ENCODE data around the gene GPX5. TPM values are rescaled to one million over a fixed set of nuclear protein-coding genes. Genes with fewer than 3 reads are reported as not detected.

The GPX5 gene
- total RNA-seq, 1 experiment from 2014 or later, result not detected

- H3K4me1 ChIP-seq (ENCODE audit: insufficient read depth, low read length, poor library complexity, severe bottlenecking), result no peaks in the 10 kb centered on the region
Measured at GRCh38 chr6:28568515-28569108, 42.9 kb downstream of the GPX5 start.

GRCh38 chr6:28569748-28570147 lies 44.1 kb downstream of the GPX5 start:
- no peak for DNase-seq (ENCODE audit: low spot score)
- H3K27ac ChIP-seq (ENCODE audit: low read depth, low read length, poor library complexity, severe bottlenecking), result no peak overlapping the region
- no peaks in the 10 kb centered on the region for H3K36me3 ChIP-seq (ENCODE audit: insufficient read depth, low read length, poor library complexity, severe bottlenecking)
- H3K4me1 ChIP-seq (ENCODE audit: insufficient read depth, low read length, poor library complexity, severe bottlenecking), result no peaks in the 10 kb centered on the region
- no TSS peak for BruUV-seq (replicated peaks)
- ChIA-PET POLR2A (ENCODE audit: low non-redundant PET) (no interaction called here), CTCF (no interaction called here)
- H3K4me3 ChIP-seq (ENCODE audit: low read depth, low read length, poor library complexity, severe bottlenecking), result no peak overlapping the region
- TF ChIP-seq EZH2 (IDR thresholded peaks at IDR 0.05; ENCODE audit: borderline replicate concordance, low read depth, low read length, poor library complexity, severe bottlenecking), result no peak
- H3K27me3 ChIP-seq (replicated peaks; ENCODE audit: insufficient read depth, low read depth, low read length, poor library complexity), result no peaks in the 10 kb centered on the region
- no peaks in the 10 kb centered on the region for H3K9me3 ChIP-seq (ENCODE audit: low read depth, low read length, poor library complexity, severe bottlenecking)
- intact Hi-C loops (cut with micrococcal nuclease; ENCODE audit: unreplicated experiment), result no loop called here

More at GRCh38 chr6:28568515-28569108, 42.9 kb downstream of the GPX5 start:
- H3K27me3 ChIP-seq (replicated peaks; ENCODE audit: insufficient read depth, low read depth, low read length, poor library complexity), result no peaks in the 10 kb centered on the region
- no TSS peak for BruUV-seq (replicated peaks)
- intact Hi-C loops (cut with micrococcal nuclease; ENCODE audit: unreplicated experiment), result no loop called here
- DNase-seq (ENCODE audit: low spot score), result no peak
- TF ChIP-seq CTCF (conservative IDR thresholded peaks at IDR 0.05; ENCODE audit: low read depth, low read length) (no peak), EZH2 (IDR thresholded peaks at IDR 0.05; ENCODE audit: borderline replicate concordance, low read depth, low read length, poor library complexity, severe bottlenecking) (no peak)
- H3K9me3 ChIP-seq (ENCODE audit: low read depth, low read length, poor library complexity, severe bottlenecking), result no peaks in the 10 kb centered on the region
- ChIA-PET CTCF (no interaction called here), POLR2A (ENCODE audit: low non-redundant PET) (no interaction called here)
- no peaks in the 10 kb centered on the region for H3K36me3 ChIP-seq (ENCODE audit: insufficient read depth, low read length, poor library complexity, severe bottlenecking)
- no peak overlapping the region for H3K27ac ChIP-seq (ENCODE audit: low read depth, low read length, poor library complexity, severe bottlenecking)
- H3K4me3 ChIP-seq (ENCODE audit: low read depth, low read length, poor library complexity, severe bottlenecking), result no peak overlapping the region

GRCh38 chr6:28580475-28580874 lies 54.8 kb downstream of the GPX5 start:
- POLR2A ChIA-PET (ENCODE audit: low non-redundant PET), result no interaction called here

More at GRCh38 chr6:28580475-28580874, 54.8 kb downstream of the GPX5 start:
- H3K4me1 ChIP-seq (ENCODE audit: insufficient read depth, low read length, poor library complexity, severe bottlenecking), result peaks cover 2% of the 10 kb centered on the region
- H3K27ac ChIP-seq (ENCODE audit: low read depth, low read length, poor library complexity, severe bottlenecking), result no peak overlapping the region
- CTCF ChIA-PET, result interaction anchor here (0.5 kb wide), 1 partner anchor 28 kb away, joined by 3 read pairs; no protein-coding TSS in a partner anchor
- no peak overlapping the region for H3K4me3 ChIP-seq (ENCODE audit: low read depth, low read length, poor library complexity, severe bottlenecking)
- DNase-seq (ENCODE audit: low spot score), result peak; percentile 34
- no peaks in the 10 kb centered on the region for H3K27me3 ChIP-seq (replicated peaks; ENCODE audit: insufficient read depth, low read depth, low read length, poor library complexity)
- intact Hi-C loops (cut with micrococcal nuclease; ENCODE audit: unreplicated experiment), result loop anchor here (10.0 kb wide), 1 partner anchor 446 kb away; no protein-coding TSS in a partner anchor
- TF ChIP-seq CTCF (conservative IDR thresholded peaks at IDR 0.05; ENCODE audit: low read depth, low read length), result peak; percentile 32; the same call in 1 of the 2 replicates
- TF ChIP-seq EZH2 (IDR thresholded peaks at IDR 0.05; ENCODE audit: borderline replicate concordance, low read depth, low read length, poor library complexity, severe bottlenecking), result no peak
- no peaks in the 10 kb centered on the region for H3K9me3 ChIP-seq (ENCODE audit: low read depth, low read length, poor library complexity, severe bottlenecking)
- BruUV-seq (replicated peaks), result no TSS peak
- no peaks in the 10 kb centered on the region for H3K36me3 ChIP-seq (ENCODE audit: insufficient read depth, low read length, poor library complexity, severe bottlenecking)
